Thoracic aorta (tissue), 2 donors: ENCODE measurements around the gene TTLL3. TPM values are rescaled to one million over a fixed set of nuclear protein-coding genes. Genes with fewer than 3 reads are reported as not detected.

Source experiments
- ATAC-seq: fragments of 150-250 bp; one replicate; pipeline ENCODE4 v1.8.0; 2017; ENCODE audit warnings: low read depth; ENCODE audit not compliant: insufficient number of reproducible peaks, low FRiP score
- DNase-seq: peaks from one replicate; pipeline ENCODE4 v3.0.0-alpha.2; 2020; ENCODE audit warnings: low spot score
- H3K27ac ChIP-seq, 2 donors: fragments of 200-600 bp; sonication (generic); 1 replicate in 1 of 2; 2 replicates in 1 of 2; pipeline ENCODE4 v1.5.1; 2016; ENCODE audit warnings: mild to moderate bottlenecking in 2 of 2, moderate library complexity in 2 of 2
- H3K27me3 ChIP-seq: fragments of 200-600 bp; sonication (generic); replicated peaks from 2 replicates; pipeline ENCODE4 v1.6.0; 2016; ENCODE audit warnings: mild to moderate bottlenecking; ENCODE audit not compliant: insufficient read depth
- H3K36me3 ChIP-seq: fragments of 200-600 bp; sonication (generic); one replicate; pipeline ENCODE4 v1.5.1; 2016
- H3K4me1 ChIP-seq, 2 donors: fragments of 200-600 bp; sonication (generic); 1 replicate in 1 of 2; 2 replicates in 1 of 2; pipeline versions ENCODE4 v1.5.1 to v1.6.0; 2016; ENCODE audit warnings: low read depth in 2 of 2, mild to moderate bottlenecking in 1 of 2; ENCODE audit not compliant: control insufficient read depth in 1 of 2
- H3K4me3 ChIP-seq: fragments of 200-600 bp; sonication (generic); 2 replicates; pipeline ENCODE4 v1.5.1; 2016; ENCODE audit warnings: mild to moderate bottlenecking
- H3K9me3 ChIP-seq: fragments of 200-600 bp; sonication (generic); 2 replicates; pipeline ENCODE4 v1.5.1; 2016
- CTCF ChIP-seq: fragments of 200-600 bp; sonication (generic); IDR thresholded peaks from one replicate; pipeline ENCODE4 v1.5.1; 2019; ENCODE audit warnings: antibody characterized with exemption
- total RNA-seq, 2 donors: library from RNA; depleted of rRNA; stranded (reverse); fragments of >200 nt; gene quantifications; one replicate each; pipeline versions ENCODE4 v1.1.0 to v1.2.3, GENCODE V29; 2016

The TTLL3 gene
- total RNA-seq, 2 donors from 2014 or later, result 77.0 to 91.9 TPM

- Histone ChIP-seq H3K27ac (no peak overlapping the region), H3K9me3 (no peaks in the 10 kb centered on the region), H3K36me3 (peaks cover 10% of the 10 kb centered on the region), H3K27me3 (no peaks in the 10 kb centered on the region), H3K4me1 (no peaks in the 10 kb centered on the region), H3K4me3 (no peak overlapping the region)
- ATAC-seq (no peak), DNase-seq (no peak)
- no peak for TF ChIP-seq CTCF
These were observed 10.5 kb downstream of the TTLL3 start for GRCh38 chr3:9820543-9820942.

- Histone ChIP-seq H3K4me1 (no peaks in the 10 kb centered on the region), H3K27ac (no peak overlapping the region), H3K36me3 (peaks cover 10% of the 10 kb centered on the region), H3K4me3 (no peak overlapping the region), H3K27me3 (no peaks in the 10 kb centered on the region), H3K9me3 (no peaks in the 10 kb centered on the region)
- TF ChIP-seq CTCF, result no peak
- no peak for ATAC-seq
- DNase-seq, result no peak
These were observed 10.9 kb downstream of the TTLL3 start for GRCh38 chr3:9820946-9821345.

- H3K9me3 ChIP-seq, result no peaks in the 10 kb centered on the region
- ATAC-seq, result no peak
- no peak overlapping the region for H3K4me3 ChIP-seq
- no peaks in the 10 kb centered on the region for H3K4me1 ChIP-seq
- H3K27ac ChIP-seq, result no peak overlapping the region
- TF ChIP-seq CTCF, result no peak
- no peaks in the 10 kb centered on the region for H3K27me3 ChIP-seq
- no peak for DNase-seq
- H3K36me3 ChIP-seq, result peaks cover 7% of the 10 kb centered on the region
These were observed 15.5 kb downstream of the TTLL3 start for GRCh38 chr3:9825451-9826040.

GRCh38 chr3:9826815-9827573 lies 16.9 kb downstream of the TTLL3 start:
- H3K9me3 ChIP-seq, result no peaks in the 10 kb centered on the region
- TF ChIP-seq CTCF, result no peak
- H3K4me1 ChIP-seq, result no peaks in the 10 kb centered on the region
- no peaks in the 10 kb centered on the region for H3K27me3 ChIP-seq
- no peak overlapping the region for H3K4me3 ChIP-seq
- no peak overlapping the region for H3K27ac ChIP-seq
- no peak for DNase-seq
- peaks cover 7% of the 10 kb centered on the region for H3K36me3 ChIP-seq
- no peak for ATAC-seq

- Histone ChIP-seq H3K27me3 (no peaks in the 10 kb centered on the region), H3K36me3 (peaks cover 12% of the 10 kb centered on the region), H3K4me3 (no peak overlapping the region), H3K27ac (no peak overlapping the region), H3K9me3 (no peaks in the 10 kb centered on the region), H3K4me1 (no peaks in the 10 kb centered on the region)
- no peak for ATAC-seq
- TF ChIP-seq CTCF, result no peak
- DNase-seq, result no peak
These were observed 19.0 kb downstream of the TTLL3 start for GRCh38 chr3:9828801-9829755.
